MV-4-11 (cell line): ENCODE data around the gene TRNP1.
"Not testable (repeated sequence)": the region's sequence is repeated elsewhere in the genome, so short reads cannot be mapped to it uniquely, and the experiment has no call there.

Experiments used
- DNase-seq: peaks from one replicate; lab custom pipeline; 2025; lab: John Stamatoyannopoulos, UW

TRNP1 gene, protein sequence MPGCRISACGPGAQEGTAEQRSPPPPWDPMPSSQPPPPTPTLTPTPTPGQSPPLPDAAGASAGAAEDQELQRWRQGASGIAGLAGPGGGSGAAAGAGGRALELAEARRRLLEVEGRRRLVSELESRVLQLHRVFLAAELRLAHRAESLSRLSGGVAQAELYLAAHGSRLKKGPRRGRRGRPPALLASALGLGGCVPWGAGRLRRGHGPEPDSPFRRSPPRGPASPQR

DNA sequence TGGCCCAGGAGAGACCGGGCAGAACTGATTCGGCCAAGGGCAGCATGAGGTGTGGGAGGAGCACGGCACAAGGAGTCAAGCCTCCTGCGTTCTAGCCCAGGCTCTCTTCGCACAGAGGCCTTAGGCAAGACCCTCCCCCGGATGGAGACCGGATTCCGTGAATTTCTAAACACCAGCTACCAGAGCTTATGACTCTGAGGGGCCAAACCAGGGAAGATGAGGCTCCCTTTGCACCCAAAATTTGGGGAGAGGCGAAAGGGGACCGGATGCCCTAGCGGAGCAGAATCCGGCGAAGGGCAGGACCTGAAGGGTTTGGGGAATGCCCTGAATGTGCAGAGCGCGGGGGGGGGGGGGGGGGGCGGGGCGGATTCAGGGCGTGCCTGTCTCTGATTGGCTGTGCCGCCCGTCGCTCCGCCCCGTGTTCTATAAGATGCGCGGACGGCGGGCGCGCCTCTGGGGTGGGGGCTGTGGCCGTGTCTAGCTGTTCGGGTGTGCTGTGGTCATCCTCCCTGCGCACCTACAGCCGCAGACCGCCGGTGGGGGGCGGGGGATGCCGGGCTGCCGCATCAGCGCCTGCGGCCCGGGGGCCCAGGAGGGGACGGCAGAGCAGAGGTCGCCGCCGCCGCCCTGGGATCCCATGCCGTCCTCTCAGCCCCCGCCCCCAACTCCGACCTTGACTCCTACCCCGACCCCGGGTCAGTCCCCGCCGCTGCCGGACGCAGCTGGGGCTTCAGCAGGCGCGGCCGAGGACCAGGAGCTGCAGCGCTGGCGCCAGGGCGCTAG lies at the start of gene TRNP1:
TSS of gene TRNP1 (plus strand) at position 456 of the 783 bp plus-strand sequence. CDS start at position 551, 95 bp downstream.
- peak; percentile 25 for DNase-seq

DNA sequence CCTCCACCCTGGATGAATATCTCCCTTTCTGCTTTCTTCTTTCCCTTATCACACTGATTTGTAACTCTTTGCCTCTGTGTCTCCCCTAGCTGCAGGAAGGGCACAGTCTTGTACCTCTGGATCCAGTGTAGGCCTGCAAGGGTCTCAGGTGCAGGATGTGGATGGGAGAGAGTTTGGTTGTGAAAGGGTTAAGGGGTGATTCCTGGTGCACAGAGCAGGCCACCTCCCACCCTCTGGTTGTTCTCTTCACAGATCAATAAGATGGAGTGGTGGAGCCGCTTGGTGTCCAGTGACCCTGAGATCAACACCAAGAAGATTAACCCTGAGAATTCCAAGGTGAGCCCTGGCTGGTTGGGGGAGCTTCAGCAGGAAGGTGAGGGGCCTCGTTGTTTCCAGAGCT lies 48.4 kb upstream of the TRNP1 start:
- no peak for DNase-seq

DNA sequence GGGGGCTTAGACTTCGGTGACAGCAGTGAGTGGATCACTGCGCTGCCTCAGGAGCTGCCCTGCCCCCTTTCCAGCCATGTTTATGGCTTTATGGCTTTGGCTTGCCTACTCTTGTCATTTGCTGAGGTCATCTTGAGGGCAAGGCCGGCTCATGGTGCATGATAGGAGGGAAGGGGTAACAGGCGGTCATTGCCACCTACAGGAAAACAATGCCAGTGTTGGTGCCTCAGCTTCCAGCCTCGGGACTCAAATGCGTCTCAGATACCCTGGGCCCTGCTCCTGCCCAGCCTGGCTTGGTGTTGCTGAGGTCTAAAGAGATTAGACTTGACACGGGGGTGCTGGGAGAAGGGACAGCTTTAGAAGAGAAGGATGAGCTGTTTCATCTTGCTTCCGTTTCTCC lies 47.8 kb upstream of the TRNP1 start:
- no peak for DNase-seq

DNA sequence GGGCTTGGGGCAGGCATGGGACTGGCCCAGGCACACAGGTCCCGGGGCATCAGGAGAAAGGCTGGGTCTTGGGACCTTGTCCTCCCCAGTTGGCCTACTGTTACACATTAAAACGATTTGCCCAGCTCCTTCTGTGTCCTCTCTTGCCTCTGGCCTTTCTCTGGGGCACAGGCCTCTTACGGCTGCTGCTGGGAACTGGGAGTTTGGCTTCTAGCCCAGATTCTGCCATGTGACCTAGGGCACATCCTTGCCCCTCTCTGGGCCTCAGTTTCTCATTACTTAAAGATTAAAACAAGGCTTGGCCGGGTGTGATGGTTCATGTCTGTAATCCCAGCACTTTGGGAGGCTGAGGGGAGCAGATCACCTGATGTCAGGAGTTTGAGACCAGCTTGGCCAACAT lies 47.2 kb upstream of the TRNP1 start:
- DNase-seq: no peak

DNA sequence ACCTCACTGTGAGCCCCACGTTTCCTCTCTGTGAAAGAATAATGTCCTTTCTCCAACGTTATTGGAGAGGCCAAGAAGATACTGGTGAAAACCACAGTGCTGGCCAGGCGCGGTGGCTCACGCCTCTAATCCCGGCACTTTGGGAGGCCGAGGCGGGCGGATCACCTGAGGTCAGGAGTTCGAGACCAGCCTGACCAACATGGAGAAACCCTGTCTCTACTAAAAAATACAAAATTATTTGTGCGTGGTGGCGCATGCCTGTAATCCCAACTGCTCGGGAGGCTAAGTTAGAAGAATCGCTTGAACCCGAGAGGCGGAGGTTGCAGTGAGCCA lies 44.8 kb upstream of the TRNP1 start:
- DNase-seq: not testable (repeated sequence)

DNA sequence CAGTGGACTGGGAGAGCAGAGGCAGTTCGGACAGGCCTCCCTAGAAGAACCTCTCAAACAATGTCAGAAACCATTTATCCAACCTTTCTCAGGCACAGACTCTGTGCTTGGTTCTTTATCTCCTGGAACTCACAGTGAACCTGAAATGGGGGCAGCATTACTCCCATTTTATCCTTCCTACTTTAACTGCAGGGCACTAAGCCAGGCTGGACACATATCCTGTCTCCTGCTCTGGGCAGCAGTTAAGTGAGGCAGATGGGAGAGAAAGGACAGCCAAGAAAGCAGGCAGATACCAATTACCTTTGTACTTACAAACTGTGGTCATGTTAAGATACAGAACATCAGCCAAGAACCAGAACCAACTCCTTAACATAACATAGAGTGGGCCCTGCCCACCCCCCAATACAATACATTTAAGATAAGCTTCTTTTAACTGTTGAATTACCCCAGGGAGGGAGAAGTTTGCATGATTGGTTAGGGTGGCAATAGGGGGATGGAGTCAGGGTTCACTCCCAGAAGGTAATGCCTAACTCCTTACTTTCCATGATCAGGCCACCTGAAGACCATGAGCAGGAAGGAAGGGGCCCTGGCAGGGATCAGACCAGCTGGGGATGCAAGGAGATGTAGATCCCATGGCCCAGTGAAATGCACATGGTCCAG lies 44.1 kb upstream of the TRNP1 start:
- DNase-seq: no peak

DNA sequence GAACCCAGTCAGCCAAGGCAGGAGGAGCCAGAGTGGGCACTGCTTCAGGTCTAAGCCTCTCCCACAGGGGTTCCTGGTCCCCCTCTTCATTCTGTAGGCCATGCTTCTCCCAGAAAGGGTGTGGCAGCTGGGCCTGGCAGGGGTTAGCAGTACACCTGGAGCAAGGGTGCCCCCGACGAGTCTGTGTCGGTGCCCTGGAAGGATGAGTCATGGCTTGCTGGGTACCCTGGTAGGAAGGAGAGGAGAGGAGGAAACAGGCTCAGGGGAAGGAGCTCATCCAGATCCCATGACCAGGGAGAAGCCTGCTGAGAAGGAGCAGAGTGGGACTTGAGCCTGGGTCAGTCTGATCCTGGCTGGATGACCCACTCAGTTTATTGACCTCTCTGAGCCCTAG lies 43.6 kb upstream of the TRNP1 start:
- DNase-seq: no peak

DNA sequence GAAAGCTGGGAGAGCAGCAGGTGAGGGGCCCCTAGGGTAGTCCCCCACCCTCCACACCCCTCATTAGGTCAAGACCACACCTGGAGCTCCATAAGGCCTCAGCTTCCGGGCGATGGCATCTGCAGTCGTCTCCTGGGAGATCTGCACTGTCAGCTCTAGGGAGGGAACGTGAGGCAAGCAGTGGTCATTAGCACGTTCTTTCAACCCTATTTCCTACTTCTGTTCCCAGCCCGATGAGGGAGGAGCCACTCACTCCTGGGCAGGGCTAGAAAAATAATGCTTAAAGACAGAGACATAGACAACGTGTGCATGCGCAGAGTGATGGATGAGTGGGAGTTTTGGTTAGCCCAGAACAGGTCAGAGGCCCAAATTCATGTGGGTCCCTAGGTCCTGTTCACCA lies 42.9 kb upstream of the TRNP1 start:
- peak; percentile 16 for DNase-seq

DNA sequence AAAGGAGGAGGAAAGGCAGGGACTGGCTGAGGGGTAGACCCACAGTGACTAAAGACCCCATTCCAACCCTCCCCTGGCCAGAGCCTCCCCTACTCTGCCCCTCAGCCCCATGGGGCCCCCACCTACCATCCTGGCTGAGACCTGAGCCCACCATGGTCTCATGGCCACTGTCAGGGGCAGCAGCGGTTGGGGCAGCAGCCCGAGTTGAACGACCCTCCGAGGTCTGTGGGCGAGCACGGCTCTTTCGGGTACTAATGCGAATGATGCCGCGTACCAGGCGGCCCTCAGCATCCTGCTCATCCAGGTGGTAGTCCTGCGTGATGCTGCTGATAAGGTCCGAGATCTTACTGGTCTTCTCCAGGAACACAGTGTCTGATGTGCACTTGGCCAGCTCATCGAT lies 42.3 kb upstream of the TRNP1 start:
- DNase-seq: no peak

DNA sequence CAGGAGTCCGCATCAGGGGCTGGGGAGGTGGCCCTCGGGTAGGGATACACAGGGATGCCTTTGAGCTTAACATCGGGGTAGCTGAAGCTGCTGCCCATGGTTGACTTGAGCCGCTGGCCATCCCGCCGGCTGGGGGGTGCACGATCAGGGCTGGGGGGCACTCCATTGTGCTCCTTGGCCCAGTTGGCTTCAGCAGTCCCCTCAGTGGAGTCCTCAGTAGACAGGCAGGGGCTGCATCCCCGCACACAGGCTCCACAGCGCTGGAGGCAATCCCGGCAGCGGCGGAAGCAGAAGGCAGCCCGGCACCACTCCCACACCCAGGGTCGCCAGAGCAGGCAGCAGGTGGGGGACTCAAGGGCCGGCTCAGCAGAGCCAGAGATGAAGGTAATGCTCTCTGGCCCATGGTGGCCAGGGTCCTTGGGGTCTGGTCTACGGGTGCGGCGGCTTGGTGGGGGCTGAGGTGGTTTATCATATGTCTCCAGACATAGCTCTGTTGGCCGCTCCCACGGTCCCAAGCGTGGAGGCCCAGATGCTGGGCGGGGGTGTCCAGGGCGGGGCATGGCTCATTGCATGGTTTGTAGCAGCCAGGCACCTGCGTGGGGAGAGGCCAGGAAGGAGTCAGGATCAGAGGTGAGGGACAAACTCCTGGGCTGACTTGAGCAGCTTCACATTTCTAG lies 41.5 kb upstream of the TRNP1 start:
- no peak for DNase-seq

DNA sequence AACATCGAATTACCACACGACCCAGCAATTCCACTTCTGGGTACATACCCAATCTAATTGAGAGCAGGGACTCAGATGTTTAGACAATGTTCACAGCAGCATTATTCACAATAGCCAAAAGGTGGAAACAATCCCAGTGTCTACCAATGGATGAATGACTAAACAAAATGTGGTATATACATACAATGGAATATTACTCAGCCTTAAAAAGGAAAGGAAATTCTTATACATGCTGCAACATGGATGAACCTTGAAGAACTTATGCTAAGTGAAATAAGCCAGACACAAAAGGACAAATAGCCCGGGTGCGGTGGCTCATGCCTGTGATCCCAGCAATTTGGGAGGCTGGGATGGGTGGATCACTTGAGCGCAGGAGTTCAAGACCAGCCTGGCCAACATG lies 40.1 kb upstream of the TRNP1 start:
- no peak for DNase-seq

DNA sequence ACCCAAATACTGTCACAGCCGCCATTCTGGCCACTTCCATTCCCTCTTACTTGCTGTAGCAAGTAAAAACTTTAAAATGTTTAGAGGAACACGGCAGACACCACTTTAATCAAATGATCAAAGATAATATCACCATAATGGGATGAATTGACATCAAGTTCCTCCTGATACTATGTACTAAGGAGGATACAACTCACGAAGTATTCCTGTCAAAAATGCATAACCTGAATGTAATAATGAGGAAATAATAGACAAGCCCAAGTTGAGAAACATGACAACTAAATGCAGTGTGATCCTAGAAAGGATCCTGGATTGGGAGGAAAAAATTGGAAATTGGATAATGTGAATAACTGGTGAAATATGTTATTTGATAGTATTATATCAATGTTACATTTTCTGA lies 37.2 kb upstream of the TRNP1 start:
- no peak for DNase-seq

DNA sequence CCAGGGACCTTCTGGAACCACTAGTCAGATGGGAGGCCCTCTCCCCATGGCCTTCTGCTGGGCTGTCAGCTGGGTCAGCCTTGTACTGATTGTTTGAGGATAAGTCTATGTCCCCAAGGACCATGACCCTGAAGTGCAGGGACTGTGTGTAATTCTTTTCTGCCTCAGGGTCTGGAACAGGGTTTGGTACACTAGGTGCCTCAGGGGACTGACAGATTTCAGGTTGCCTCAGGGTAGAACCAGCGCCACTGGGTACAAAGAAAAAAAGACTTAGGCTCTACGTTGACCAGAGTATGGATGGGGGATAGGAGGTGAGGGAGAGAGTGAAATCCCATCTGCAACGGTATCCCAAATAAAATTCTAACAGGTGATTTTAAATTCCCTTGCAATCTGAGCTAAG lies 36.2 kb upstream of the TRNP1 start:
- DNase-seq: no peak

DNA sequence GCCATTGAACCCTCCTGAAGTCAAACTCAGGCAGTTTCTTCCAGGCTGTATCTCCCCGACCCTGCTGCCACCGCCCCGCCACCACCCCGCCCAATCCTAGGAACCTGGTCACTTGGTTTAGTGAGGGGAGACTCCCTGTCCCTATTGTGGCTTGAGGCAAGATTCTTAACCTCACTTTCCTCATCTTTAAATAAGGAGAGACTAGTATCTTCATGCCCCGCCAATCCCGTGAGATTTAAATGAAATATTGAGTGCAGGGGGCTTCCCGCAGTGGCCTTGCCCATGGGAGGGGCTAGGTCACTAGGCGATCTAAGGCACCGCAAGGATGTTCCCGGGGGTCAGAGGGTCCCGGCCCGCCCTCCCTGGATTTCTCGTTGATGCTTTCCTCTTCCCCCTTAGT lies 34.2 kb upstream of the TRNP1 start:
- DNase-seq: no peak

DNA sequence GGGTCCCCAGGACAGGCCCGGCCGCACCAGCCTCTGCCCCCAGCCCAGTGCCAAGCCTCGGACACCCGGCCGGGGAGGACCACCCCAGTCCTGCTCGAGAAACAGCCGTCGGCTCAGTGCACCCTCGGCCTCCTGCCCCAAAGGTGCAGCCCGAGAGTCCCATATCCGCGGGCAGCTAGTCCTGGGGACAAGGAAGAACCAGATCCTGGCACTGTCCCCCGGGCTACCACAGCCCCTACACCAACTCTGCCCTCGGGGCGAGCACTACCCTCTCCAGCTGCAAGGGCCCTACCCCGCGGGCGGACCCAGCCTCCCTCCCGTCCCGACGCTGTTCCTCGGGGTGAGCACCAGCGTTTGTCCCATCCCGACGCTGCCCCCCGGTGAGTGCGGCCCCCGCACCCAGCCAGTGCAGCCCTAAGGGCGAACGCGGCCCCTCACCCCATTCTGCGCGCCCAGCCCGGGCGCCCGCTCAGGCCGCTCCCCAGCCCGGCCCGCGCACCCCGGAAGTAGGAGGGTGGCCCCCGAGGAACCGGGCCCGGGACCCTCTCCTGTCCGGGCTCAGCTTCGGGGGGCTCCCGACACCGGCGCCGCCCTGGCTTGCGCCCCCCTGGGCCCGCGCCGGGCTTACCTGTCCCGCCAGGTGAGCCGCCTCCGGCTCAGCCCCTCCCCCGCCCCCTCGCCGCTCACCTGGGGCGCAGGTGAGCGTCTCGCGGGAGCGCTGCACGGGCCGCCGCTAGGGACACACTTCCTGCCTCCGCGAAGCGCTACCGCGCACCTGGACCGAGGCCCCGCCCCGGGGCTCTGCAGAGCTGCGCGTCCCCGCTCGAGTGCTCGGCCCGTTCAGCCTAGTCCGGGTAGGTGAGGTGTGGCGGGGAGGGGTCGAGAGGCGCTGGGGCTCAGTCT lies 33.5 kb upstream of the TRNP1 start, which contains the start of gene KDF1:
TSS of gene KDF1 (minus strand) at position 747 of the 903 bp plus-strand sequence. CDS start 8,088 bp downstream, outside the sequence.
- DNase-seq: no peak

DNA sequence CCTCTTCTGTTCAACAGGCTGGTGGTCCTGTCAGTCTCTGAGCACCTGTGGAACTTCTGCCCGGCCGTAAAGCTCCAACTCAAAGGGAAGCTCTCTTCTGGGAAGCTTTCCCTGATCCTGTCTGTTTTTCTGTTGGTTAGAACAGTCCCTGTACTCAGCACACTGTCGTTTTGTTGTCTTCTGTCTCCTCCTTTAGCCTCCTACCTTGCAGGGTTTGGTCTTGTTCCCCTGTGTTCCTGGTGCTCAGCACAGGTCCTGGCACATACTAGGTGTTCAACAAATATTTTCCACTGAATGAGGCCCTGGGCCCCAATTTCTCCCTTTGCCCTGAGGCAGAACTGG lies 32.9 kb upstream of the TRNP1 start:
- no peak for DNase-seq

DNA sequence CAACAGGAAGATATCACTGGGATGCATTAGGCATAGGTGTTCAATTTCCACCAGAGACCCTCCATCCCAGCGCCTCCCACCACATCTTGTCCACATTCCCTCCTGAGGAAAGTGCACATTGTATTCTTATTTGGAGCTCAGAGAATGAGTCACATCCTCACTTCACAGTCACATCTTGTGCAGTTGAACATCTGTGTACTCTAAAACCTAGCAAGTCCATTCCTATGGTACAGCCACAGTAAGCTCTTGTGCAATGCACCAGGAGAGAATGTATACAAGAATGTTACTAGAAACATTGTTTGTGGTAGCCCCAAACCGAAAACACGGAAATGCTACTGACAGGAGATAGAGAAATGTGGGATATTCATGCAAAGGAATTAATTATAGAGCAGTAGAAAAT lies 31.7 kb upstream of the TRNP1 start:
- peak; percentile 90 for DNase-seq

DNA sequence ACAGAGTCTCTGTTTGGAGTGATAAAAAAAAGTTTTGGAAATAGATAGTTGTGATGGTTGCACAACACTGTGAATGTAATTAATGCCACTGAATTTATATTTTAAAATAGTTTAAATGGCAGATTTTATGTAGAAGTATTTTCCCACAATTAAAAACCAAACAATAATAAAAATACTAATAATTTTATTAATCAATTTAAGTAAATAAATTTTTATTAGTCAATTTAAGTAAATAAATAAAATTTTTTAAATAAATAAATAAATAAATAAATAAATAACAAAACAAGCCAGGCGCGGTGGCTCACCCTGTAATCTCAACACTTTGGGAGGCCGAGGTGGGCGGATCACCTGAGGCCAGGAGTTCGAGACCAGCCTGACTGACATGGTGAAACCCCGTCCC lies 28.3 kb upstream of the TRNP1 start:
- DNase-seq: no peak

DNA sequence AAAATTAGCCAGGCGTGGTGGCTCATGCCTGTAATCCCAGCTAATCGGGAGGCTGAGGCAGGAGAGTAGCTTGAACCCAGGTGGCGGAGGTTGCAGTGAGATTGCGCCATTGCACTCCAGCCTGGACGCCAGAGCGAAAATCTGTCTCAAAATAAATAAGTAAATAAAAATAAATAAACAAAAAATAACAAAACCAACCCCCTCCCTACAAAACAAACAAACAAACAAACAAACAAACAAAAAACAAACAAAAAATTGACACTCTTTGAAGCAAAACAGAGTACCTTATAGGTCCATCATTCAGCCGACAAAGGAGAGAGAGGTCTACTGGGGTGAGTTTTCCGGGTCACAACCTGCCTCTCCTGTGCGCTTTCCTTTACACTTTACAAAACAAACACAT lies 27.9 kb upstream of the TRNP1 start:
- no peak for DNase-seq

DNA sequence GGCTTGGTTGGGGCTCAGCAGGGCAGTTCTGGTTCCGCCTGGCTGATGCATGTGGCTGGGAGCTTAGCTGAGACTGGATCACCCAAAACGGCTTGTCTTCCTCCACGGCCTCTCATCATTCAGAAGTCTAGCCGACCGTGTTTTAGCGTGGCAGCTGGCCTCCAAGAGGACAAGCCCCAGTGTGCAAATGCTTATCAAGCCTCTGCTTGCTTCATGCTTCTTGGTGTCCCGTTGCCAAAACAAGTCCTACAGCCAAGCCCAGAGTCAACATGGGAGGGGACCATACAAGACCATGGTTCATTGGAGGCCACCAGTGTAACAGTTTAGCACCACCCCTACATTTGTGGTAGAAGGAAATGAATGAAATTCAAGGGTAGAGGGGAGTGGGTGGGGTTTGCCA lies 22.7 kb upstream of the TRNP1 start:
- no peak for DNase-seq

DNA sequence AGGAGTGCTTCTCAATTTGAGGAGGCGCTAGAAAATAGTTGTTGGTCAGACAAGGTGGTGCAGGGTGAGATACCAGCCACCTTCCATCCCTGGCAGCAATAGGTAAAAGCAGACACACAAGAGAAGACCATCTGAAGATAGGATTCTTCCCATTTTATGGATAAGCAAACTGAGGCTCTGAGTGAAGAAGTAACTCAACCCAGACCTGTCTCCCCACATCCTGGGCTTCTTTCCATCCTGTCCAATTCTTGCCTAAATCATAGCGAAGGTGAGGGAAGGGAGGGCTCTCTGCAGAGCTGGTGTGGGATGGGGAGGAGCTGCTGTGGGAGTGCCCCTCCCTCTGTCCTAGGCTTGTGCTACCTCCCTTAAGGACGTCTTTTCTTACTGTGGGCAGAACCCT lies 21.9 kb upstream of the TRNP1 start:
- DNase-seq: no peak

DNA sequence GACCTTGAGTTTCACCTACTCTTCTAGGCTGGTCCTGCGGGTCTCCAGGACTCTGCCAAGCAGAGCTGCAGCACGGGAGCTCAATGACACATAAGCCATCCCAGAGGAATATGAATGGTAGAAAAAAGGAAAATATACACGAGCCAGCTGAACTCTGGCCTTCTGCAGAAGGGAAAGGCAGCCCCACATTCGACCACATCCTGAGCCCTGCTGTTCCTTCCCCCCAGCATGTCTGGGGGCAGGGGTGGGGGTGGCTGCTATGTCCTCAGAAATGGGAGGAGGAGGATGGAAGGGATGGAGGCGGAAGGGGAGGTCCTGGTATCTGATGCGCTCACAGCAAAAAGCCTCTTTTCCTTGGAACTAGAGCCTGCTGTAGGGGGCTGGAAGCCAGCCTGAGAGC lies 21.1 kb upstream of the TRNP1 start:
- DNase-seq: no peak
